IPS-NIHi11 (cell line): ENCODE results near the gene STUM.
"Not testable (repeated sequence)": the region's sequence is repeated elsewhere in the genome, so short reads cannot be mapped to it uniquely, and the experiment has no call there.

Experiments used
- DNase-seq: peaks from one replicate; pipeline ENCODE4 v3.0.0; 2012; ENCODE audit warnings: mixed read lengths, low spot score

The STUM gene, protein sequence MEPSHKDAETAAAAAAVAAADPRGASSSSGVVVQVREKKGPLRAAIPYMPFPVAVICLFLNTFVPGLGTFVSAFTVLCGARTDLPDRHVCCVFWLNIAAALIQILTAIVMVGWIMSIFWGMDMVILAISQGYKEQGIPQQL

GRCh38 chr1:226548256-226549093 is at the start of gene STUM:
TSS of gene STUM (plus strand) at chr1:226548764. CDS start at chr1:226548905, 141 bp downstream.
- DNase-seq, result peak; percentile 80

DNA sequence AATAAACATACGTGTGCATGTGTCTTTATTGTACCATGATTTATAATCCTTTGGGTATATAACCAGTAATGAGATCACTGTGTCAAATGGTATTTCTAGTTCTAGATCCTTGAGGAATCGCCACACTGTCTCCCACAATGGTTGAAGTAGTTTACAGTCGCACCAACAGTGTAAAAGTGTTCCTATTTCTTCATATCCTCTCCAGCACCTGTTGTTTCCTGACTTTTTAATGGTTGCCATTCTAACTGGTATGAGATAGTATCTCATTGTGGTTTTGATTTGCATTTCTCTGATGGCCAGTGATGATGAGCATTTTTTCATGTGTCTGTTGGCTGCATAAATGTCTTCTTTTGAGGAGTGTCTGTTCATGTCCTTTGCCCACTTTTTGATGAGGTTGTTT is 48.9 kb upstream of the STUM start:
- DNase-seq, result not testable (repeated sequence)

- no peak for DNase-seq
Observed at GRCh38 chr1:226506021-226506420, 42.5 kb upstream of the STUM start.

GRCh38 chr1:226506921-226507320 is 41.6 kb upstream of the STUM start:
- DNase-seq, result no peak

DNA sequence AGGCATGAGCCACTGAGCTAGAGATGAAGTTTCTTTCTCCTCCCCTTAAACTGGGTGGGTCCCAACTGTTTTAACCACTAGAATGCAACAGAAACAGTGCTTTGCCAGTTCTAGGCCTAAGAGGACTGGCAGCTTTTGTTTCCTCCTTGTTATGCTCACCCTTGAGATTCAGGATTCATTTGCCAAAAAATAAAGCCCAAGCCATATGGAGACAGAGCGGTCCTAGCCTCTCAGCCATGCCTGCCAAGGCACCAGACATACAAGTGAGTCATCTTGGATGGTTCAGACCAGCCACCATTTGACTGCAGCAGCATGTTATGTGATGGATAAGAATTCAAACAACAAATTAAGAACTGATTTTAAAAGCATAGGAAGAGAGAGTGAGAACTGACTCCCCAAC is 38.1 kb upstream of the STUM start:
- no peak for DNase-seq

- DNase-seq, result no peak
Observed at GRCh38 chr1:226511296-226511695, 37.3 kb upstream of the STUM start.

DNA sequence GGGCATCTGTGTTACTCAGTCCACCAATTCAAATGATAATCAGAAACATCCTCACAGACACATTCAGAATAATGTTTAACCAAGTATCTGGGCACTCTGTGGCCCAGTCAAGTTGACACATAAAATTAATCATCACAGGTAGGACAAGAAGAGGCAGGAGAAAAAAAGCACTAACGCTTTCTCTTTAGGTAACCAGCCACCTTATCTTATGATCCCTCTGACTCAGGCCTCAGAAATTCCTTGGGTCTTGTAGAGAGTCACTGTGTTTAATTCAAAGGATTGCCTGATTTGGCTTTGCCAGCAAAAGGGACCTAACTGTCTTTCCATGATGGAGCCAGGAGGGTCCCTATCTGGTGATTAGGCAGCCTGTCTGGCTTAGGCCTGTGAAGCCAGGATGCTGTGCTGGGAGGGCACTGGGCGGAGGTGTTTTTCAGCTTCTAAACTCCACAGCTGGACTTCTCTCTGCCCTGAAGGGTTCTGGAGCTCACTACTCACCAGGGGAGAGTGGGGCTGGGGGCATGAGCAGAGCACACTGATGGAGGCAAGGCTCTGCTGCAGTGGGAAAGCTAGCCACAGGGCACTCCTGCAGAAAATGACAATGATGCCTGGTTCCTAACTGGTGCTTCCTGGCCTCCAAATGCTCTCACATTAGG is 36.4 kb upstream of the STUM start:
- DNase-seq, result no peak

DNA sequence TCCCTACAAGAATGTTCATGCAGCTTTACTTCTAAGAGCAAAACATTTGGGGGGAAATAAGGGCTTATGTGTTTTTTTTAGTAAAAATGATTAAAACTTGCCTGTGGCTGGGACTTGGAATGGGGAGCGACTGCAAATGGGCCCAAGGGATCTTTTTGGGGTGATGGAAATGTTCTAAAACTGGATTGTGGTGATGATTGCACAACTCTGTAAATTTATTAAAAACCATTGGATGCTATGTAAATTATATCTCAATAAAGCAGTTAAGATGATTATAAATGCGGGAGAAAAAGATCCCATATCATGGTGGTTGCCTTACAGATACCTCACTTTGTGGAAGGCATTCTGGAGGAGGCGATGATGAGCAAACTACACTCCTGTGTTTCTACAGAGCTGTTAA is 30.2 kb upstream of the STUM start:
- no peak for DNase-seq

GRCh38 chr1:226519135-226519534 is 29.4 kb upstream of the STUM start:
- DNase-seq, result no peak

DNA sequence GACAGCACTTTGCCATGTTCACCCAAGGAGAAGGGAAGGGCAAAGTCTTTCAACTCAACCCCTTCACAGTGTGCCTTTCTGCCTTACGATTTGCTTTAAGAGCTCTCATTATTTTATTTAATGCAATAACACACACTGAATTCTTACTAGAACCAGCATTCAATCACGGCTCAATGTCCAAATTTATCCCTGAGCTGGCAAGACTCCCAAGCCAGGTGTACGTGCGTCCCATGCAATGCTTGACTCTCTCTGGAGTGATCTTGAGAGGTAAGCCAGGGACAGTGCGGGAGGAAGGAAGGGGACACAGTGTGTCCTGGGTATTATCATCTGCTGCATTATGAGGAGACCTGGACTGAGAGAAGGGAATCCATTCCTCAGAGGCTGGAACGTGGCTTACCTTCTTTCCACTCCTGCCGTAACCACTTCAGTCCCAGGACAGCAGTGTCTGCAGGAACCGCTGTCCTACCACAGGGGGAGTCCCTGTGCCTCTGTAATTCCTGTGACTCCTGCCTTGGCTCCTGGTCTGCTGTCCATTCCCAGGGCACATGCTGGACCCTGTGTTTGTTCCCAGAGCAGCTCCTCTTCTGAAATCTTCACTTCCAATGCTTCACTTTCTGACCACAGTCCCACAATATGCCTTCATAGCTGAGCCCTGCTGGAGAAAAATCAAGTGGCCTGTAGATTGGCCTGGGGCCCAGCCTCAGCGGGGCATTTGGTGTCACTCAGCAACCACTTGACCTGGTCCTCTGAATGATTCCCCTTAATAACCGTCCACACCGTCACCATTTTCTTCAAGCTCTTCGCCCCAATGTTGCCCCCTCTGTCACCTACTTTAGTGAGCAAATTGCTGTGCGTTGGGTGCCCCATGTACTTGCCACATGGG is 28.6 kb upstream of the STUM start:
- DNase-seq, result peak; percentile 29

DNA sequence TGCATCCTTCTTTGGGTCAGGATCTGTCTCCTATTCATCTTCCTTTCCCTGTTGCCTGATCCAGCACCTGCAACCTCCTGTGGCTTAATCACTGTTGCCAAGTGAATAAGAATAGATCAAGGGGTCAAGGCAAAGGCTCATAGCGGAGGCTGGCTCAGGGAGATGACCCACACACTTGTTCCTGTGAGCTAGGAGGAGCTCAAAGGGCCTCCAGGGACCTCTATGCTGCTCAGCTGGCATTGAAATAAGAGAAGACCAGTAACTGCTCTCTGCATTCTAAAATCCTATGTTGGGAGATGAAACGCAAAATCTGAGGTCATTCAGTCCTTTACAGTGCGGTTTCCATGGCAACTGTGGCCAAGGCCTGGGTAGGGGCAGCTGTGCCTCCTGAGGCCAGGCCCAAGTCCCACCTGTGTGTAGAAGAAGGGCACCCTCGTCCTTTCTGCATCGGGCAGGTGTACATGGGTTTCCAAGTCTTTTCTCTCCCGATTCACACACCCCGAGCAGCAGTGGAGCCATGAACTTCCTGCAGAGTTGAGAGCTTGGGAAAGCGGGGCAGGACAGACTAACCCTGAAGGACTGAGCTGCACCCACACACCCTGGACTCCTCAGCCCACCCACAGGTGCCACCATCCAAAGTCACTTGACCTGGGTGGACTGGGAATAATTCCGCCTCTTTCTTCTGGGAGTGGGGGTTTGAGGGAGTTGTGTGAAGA is 27.8 kb upstream of the STUM start:
- peak; percentile 37 for DNase-seq

GRCh38 chr1:226523646-226524406 is 24.7 kb upstream of the STUM start:
- no peak for DNase-seq

DNA sequence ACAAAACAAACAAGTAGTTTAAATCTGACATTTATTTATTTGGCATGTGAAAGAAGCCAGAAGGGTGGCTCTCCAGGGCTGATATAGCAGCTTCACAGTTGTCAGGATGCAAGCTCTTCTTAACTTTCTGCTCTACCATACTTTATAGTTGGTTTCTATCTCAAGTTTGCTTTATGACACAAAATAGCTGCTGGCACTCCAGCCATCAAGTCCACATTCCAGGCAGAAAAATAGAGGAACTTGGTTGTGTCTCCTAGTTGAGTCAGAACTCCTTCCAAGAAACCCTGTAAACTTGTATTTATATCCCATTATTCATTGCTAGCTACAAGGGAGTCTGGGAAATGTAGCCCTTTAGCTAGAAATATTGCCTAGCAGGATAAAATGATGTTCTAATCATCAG is 24.0 kb upstream of the STUM start:
- no peak for DNase-seq

GRCh38 chr1:226525750-226526149 is 22.8 kb upstream of the STUM start:
- no peak for DNase-seq

GRCh38 chr1:226526801-226527595 is 21.6 kb upstream of the STUM start:
- DNase-seq, result peak; percentile 83

GRCh38 chr1:226529891-226530290 is 18.7 kb upstream of the STUM start:
- no peak for DNase-seq

DNA sequence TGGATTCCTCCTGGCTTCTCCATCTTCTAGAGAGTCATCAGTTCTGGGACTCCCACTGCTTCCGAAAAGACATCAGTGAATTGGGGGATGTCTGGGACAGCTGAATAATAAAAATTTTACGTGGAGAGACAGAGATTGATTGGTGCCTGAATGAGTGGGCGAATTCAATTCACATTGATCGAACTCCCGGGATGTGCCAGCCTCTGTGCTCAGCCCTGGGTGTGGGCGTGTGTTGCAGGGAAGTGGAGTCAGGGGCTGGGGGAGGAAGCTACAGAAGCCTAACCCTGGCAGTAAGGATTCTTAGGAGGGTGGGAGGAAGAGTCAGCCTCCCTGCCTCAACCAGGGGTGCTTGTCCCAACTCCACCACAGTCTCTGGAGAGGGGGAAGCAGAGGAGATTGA is 18.0 kb upstream of the STUM start:
- no peak for DNase-seq

GRCh38 chr1:226531360-226532093 is 17.0 kb upstream of the STUM start:
- no peak for DNase-seq

- DNase-seq, result peak; percentile 38
Observed at GRCh38 chr1:226532553-226532952, 16.0 kb upstream of the STUM start.
